Neural progenitor cell (in vitro differentiated cells): ENCODE results near the gene PLEKHN1.

Source experiments
- EZH2 ChIP-seq: fragments of 200-600 bp; sonication (generic); IDR thresholded peaks from 2 replicates; pipeline ENCODE4 v1.6.1; 2017; ENCODE audit warnings: antibody characterized with exemption, mild to moderate bottlenecking, moderate library complexity
- TF ChIP-seq, protein P1 (sequence below): fragments of 200-600 bp; sonication (generic); IDR thresholded peaks from 2 replicates; pipeline ENCODE4 v1.5.1; 2017; ENCODE audit warnings: antibody characterized with exemption, mild to moderate bottlenecking

GRCh38 chr1:935751-936231 is 30.5 kb upstream of the PLEKHN1 start:
- TF ChIP-seq, protein P1, sequence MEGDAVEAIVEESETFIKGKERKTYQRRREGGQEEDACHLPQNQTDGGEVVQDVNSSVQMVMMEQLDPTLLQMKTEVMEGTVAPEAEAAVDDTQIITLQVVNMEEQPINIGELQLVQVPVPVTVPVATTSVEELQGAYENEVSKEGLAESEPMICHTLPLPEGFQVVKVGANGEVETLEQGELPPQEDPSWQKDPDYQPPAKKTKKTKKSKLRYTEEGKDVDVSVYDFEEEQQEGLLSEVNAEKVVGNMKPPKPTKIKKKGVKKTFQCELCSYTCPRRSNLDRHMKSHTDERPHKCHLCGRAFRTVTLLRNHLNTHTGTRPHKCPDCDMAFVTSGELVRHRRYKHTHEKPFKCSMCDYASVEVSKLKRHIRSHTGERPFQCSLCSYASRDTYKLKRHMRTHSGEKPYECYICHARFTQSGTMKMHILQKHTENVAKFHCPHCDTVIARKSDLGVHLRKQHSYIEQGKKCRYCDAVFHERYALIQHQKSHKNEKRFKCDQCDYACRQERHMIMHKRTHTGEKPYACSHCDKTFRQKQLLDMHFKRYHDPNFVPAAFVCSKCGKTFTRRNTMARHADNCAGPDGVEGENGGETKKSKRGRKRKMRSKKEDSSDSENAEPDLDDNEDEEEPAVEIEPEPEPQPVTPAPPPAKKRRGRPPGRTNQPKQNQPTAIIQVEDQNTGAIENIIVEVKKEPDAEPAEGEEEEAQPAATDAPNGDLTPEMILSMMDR = no peak
- TF ChIP-seq EZH2 = peak; percentile 84
